Natural killer cell (primary cell): ENCODE data around the gene SAMD4A. TPM values are rescaled to one million over a fixed set of nuclear protein-coding genes. Genes with fewer than 3 reads are reported as not detected.
A peak's percentile ranks its signal among the peaks of the same experiment; 100 is the strongest.

Source experiments
- ATAC-seq, 3 donors: fragments of 150-1000 bp in 2 of 3; fragments of 200-7000 bp in 1 of 3; cut with Tn5 transposase; 1 replicate in 1 of 3; 2 replicates in 2 of 3; pipeline ENCODE4 v1.10.0; 2021; ENCODE audit warnings: mild to moderate bottlenecking in 2 of 3, moderate library complexity in 2 of 3
- DNase-seq, 2 donors: peaks; one replicate each; pipeline versions ENCODE4 v3.0.0 to v3.0.0-alpha.2; 2013 to 2021; ENCODE audit warnings: mixed read lengths in 1 of 2
- H3K27ac ChIP-seq: one replicate; pipeline ENCODE4 v1.5.1; 2013; ENCODE audit warnings: mild to moderate bottlenecking, low read length
- H3K27me3 ChIP-seq: one replicate; pipeline ENCODE4 v1.6.1; 2013; ENCODE audit warnings: low read length; ENCODE audit not compliant: control insufficient read depth, insufficient read depth
- H3K36me3 ChIP-seq: one replicate; pipeline ENCODE4 v1.6.1; 2013; ENCODE audit warnings: low read length; ENCODE audit not compliant: control insufficient read depth, insufficient read depth
- H3K4me1 ChIP-seq: one replicate; pipeline ENCODE4 v1.6.1; 2013; ENCODE audit warnings: low read length; ENCODE audit not compliant: control insufficient read depth, insufficient read depth
- H3K4me3 ChIP-seq: one replicate; pipeline ENCODE4 v1.5.1; 2013; ENCODE audit warnings: low read length
- H3K9me3 ChIP-seq: one replicate; pipeline ENCODE4 v1.6.1; 2013; ENCODE audit warnings: low read length; ENCODE audit not compliant: control insufficient read depth, insufficient read depth
- H3K27ac Mint-ChIP-seq, 2 donors: one replicate each; pipeline ENCODE4 v1.8.0; 2022; ENCODE audit warnings: mild to moderate bottlenecking in 2 of 2, mixed read lengths in 2 of 2, moderate library complexity in 1 of 2
- H3K27me3 Mint-ChIP-seq, 2 donors: one replicate each; pipeline ENCODE4 v1.8.0; 2022; ENCODE audit warnings: low read depth in 2 of 2, mixed read lengths in 2 of 2
- H3K36me3 Mint-ChIP-seq: one replicate; pipeline ENCODE4 v1.8.0; 2022; ENCODE audit warnings: mixed read lengths
- H3K4me1 Mint-ChIP-seq, 2 donors: one replicate each; pipeline ENCODE4 v1.8.0; 2022; ENCODE audit warnings: mixed read lengths in 2 of 2
- H3K4me3 Mint-ChIP-seq: one replicate; pipeline ENCODE4 v1.8.0; 2022; ENCODE audit warnings: mild to moderate bottlenecking, moderate library complexity, mixed read lengths
- H3K9me3 Mint-ChIP-seq, 2 donors: one replicate each; pipeline ENCODE4 v1.8.0; 2022; ENCODE audit warnings: mixed read lengths in 2 of 2
- CTCF ChIP-seq: fragments of 200-600 bp; IDR thresholded peaks from one replicate; pipeline ENCODE4 v1.8.0; 2022; ENCODE audit warnings: antibody characterized with exemption
- WGBS: methylation state at CpG from one replicate; pipeline ENCODE4 v1.1.7; 2013; ENCODE audit warnings: missing lambda C conversion rate; ENCODE audit not compliant: insufficient coverage; 5-methylcytosine and 5-hydroxymethylcytosine counted together
- intact Hi-C: fragments of 100-400 bp; cut with micrococcal nuclease; formaldehyde crosslinking; loops from one replicate; pipeline ENCODE4 v1.14.2; 2022
- total RNA-seq, 4 donors: library from RNA; stranded (reverse); fragments of 120-200 nt in 1 of 4; gene quantifications; one replicate each; pipeline versions ENCODE4 v1.2.3 to v1.2.4, GENCODE V29; 2013 to 2022

Gene SAMD4A
- total RNA-seq, 3 donors from 2014 or later (not counting 1 experiment from before 2014, with no cell fraction given) = 0.70 to 1.6 (median 1.4) TPM

- Histone ChIP-seq H3K4me3 (no peak overlapping the region), H3K27me3 (no peaks in the 10 kb centered on the region), H3K9me3 (no peaks in the 10 kb centered on the region), H3K4me1 (no peaks in the 10 kb centered on the region), H3K27ac (no peak overlapping the region), H3K36me3 (no peaks in the 10 kb centered on the region)
- DNase-seq (no peak), ATAC-seq (no peak)
- Mint-ChIP-seq H3K4me3 (no peak overlapping the region), H3K4me1 (no peaks in the 10 kb centered on the region), H3K27ac (no peak overlapping the region), H3K27me3 (peaks cover 31 to 56% of the 10 kb centered on the region in 2 donors), H3K9me3 (no peaks in the 10 kb centered on the region), H3K36me3 (no peaks in the 10 kb centered on the region)
- TF ChIP-seq CTCF = no peak
- WGBS = 0% methylated on average over 1 of the region's 1 CpG
- intact Hi-C loops = no loop called here
Measured at GRCh38 chr14:54599966-54600716, 33.2 kb downstream of the SAMD4A start.

- Histone ChIP-seq H3K27me3 (no peaks in the 10 kb centered on the region), H3K4me3 (no peak overlapping the region), H3K27ac (no peak overlapping the region), H3K36me3 (no peaks in the 10 kb centered on the region), H3K9me3 (no peaks in the 10 kb centered on the region), H3K4me1 (no peaks in the 10 kb centered on the region)
- Mint-ChIP-seq H3K27ac (no peak overlapping the region), H3K4me3 (no peak overlapping the region), H3K36me3 (no peaks in the 10 kb centered on the region), H3K27me3 (peaks cover 30 to 52% of the 10 kb centered on the region in 2 donors), H3K9me3 (no peaks in the 10 kb centered on the region), H3K4me1 (no peaks in the 10 kb centered on the region)
- intact Hi-C loops = no loop called here
- DNase-seq (no peak), ATAC-seq (no peak)
- TF ChIP-seq CTCF = no peak
- 91% methylated on average over 3 of the region's 3 CpGs for WGBS
Measured at GRCh38 chr14:54600717-54601109, 33.8 kb downstream of the SAMD4A start.

- Histone ChIP-seq H3K9me3 (no peaks in the 10 kb centered on the region), H3K36me3 (no peaks in the 10 kb centered on the region), H3K4me1 (no peaks in the 10 kb centered on the region), H3K4me3 (no peak overlapping the region), H3K27me3 (no peaks in the 10 kb centered on the region), H3K27ac (no peak overlapping the region)
- WGBS = 89% methylated on average over 1 of the region's 1 CpG
- Mint-ChIP-seq H3K9me3 (no peaks in the 10 kb centered on the region), H3K27me3 (peaks cover 24 to 53% of the 10 kb centered on the region in 2 donors), H3K27ac (no peak overlapping the region), H3K36me3 (no peaks in the 10 kb centered on the region), H3K4me3 (no peak overlapping the region), H3K4me1 (no peaks in the 10 kb centered on the region)
- ATAC-seq = no peak
- no peak for DNase-seq
- intact Hi-C loops = no loop called here
- TF ChIP-seq CTCF = no peak
Measured at GRCh38 chr14:54603362-54603761, 36.4 kb downstream of the SAMD4A start.

DNA sequence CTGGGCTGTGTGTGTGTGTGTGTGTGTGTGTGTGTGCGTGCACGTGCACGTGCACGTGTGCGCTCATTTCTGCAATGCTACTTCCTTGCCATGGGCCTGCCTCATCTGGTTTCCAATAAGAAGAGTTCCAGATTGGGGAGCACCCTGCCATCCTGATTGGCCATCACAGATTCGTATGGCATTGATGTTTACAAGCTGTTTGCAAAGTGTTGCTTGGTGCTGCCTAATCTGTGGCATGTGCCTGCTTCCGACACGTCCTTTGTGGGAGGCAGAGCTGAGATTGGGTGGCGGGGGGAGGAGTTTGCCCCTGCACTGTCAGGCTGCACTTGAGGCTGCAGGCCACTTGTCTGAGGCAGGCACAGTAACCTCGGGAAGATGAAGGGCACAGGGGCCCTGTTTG lies 39.2 kb downstream of the SAMD4A start:
- H3K27me3 Mint-ChIP-seq = peaks cover 27 to 46% of the 10 kb centered on the region in 2 donors
- intact Hi-C loops = no loop called here

More for the DNA sequence above, 39.2 kb downstream of the SAMD4A start:
- Mint-ChIP-seq H3K4me1 (no peaks in the 10 kb centered on the region), H3K4me3 (no peak overlapping the region), H3K36me3 (no peaks in the 10 kb centered on the region), H3K9me3 (no peaks in the 10 kb centered on the region), H3K27ac (no peak overlapping the region)
- no peak overlapping the region for H3K4me3 ChIP-seq
- TF ChIP-seq CTCF = no peak
- no peaks in the 10 kb centered on the region for H3K27me3 ChIP-seq
- H3K27ac ChIP-seq = no peak overlapping the region
- H3K36me3 ChIP-seq = no peaks in the 10 kb centered on the region
- ATAC-seq (no peak), DNase-seq (peak in 1 of 2 donors; percentile 10)
- 85% methylated on average over 10 of the region's 10 CpGs for WGBS
- no peaks in the 10 kb centered on the region for H3K4me1 ChIP-seq
- no peaks in the 10 kb centered on the region for H3K9me3 ChIP-seq
